ENCODE data around the gene ZNF81. TPM values are rescaled to one million over a fixed set of nuclear protein-coding genes. Genes with fewer than 3 reads are reported as not detected.
"Not testable (repeated sequence)": the region's sequence is repeated elsewhere in the genome, so short reads cannot be mapped to it uniquely, and the experiment has no call there.

ZNF81 gene
- total RNA-seq, 4 donors from 2014 or later = 5.0 to 13.4 (median 7.6) TPM

GRCh38 chrX:47936940-47937317 is 100.2 kb downstream of the ZNF81 start:
- Histone ChIP-seq H3K9me3 (no peaks in the 10 kb centered on the region), H3K27me3 (no peaks in the 10 kb centered on the region), H3K4me3 (no peak overlapping the region), H3K36me3 (no peaks in the 10 kb centered on the region), H3K27ac (no peak overlapping the region), H3K4me1 (no peaks in the 10 kb centered on the region)
- no peak for ATAC-seq
- WGBS, 2 donors (ENCODE audit: low coverage in 1 of 2) = 40 to 100% methylated on average over 1 of the region's 3 CpGs
- no peak for TF ChIP-seq POLR2A (IDR thresholded peaks at IDR 0.05)
- no peak for TF ChIP-seq POLR2AphosphoS5 (IDR thresholded peaks at IDR 0.05)
- TF ChIP-seq EP300 (IDR thresholded peaks at IDR 0.05) = no peak
- no peak for TF ChIP-seq CTCF (IDR thresholded peaks at IDR 0.05)

GRCh38 chrX:47940448-47940847 is 103.7 kb downstream of the ZNF81 start:
- 89 to 100% methylated on average over 1 to 4 of the region's 4 CpGs for WGBS, 2 donors (ENCODE audit: low coverage in 1 of 2)
- no peak overlapping the region for H3K27ac ChIP-seq
- ATAC-seq = no peak
- no peaks in the 10 kb centered on the region for H3K4me1 ChIP-seq
- no peaks in the 10 kb centered on the region for H3K36me3 ChIP-seq
- H3K9me3 ChIP-seq = no peaks in the 10 kb centered on the region
- H3K4me3 ChIP-seq = no peak overlapping the region
- no peaks in the 10 kb centered on the region for H3K27me3 ChIP-seq
- no peak for TF ChIP-seq POLR2A (IDR thresholded peaks at IDR 0.05)
- TF ChIP-seq EP300 (IDR thresholded peaks at IDR 0.05) = no peak
- TF ChIP-seq CTCF (IDR thresholded peaks at IDR 0.05) = no peak
- TF ChIP-seq POLR2AphosphoS5 (IDR thresholded peaks at IDR 0.05) = no peak

- Histone ChIP-seq H3K27me3 (no peaks in the 10 kb centered on the region), H3K4me1 (no peaks in the 10 kb centered on the region), H3K4me3 (no peak overlapping the region), H3K36me3 (no peaks in the 10 kb centered on the region), H3K27ac (no peak overlapping the region), H3K9me3 (no peaks in the 10 kb centered on the region)
- WGBS, 2 donors (ENCODE audit: low coverage in 1 of 2) = 61 to 67% methylated on average over 1 to 2 of the region's 4 CpGs
- no peak for ATAC-seq
- TF ChIP-seq CTCF (IDR thresholded peaks at IDR 0.05) = no peak
- no peak for TF ChIP-seq POLR2AphosphoS5 (IDR thresholded peaks at IDR 0.05)
- TF ChIP-seq POLR2A (IDR thresholded peaks at IDR 0.05) = no peak
- no peak for TF ChIP-seq EP300 (IDR thresholded peaks at IDR 0.05)
Measured at GRCh38 chrX:47941423-47941822, 104.7 kb downstream of the ZNF81 start.

GRCh38 chrX:47955295-47955694 is 118.6 kb downstream of the ZNF81 start:
- H3K36me3 ChIP-seq, ATAC-seq, H3K4me3 ChIP-seq, H3K9me3 ChIP-seq, H3K4me1 ChIP-seq, H3K27me3 ChIP-seq, H3K27ac ChIP-seq: not testable (repeated sequence)
- WGBS, 2 donors (ENCODE audit: low coverage in 1 of 2) = 80% methylated on average over 1 of the region's 7 CpGs; no CpG with 5 or more reads in 1 of the 2 donors

- Histone ChIP-seq H3K4me1 (no peaks in the 10 kb centered on the region), H3K27ac (no peak overlapping the region), H3K4me3 (no peak overlapping the region), H3K36me3 (no peaks in the 10 kb centered on the region), H3K9me3 (no peaks in the 10 kb centered on the region), H3K27me3 (no peaks in the 10 kb centered on the region)
- no CpG with 5 or more reads among the region's 13 CpGs for whole genome bisulfite sequencing, 2 donors (ENCODE audit: low coverage in 1 of 2)
- no peak for TF ChIP-seq EP300 (IDR thresholded peaks at IDR 0.05)
- no peak for TF ChIP-seq CTCF (IDR thresholded peaks at IDR 0.05)
- TF ChIP-seq POLR2A (IDR thresholded peaks at IDR 0.05) = no peak
- no peak for TF ChIP-seq POLR2AphosphoS5 (IDR thresholded peaks at IDR 0.05)
- no peak for ATAC-seq
Measured at GRCh38 chrX:47956016-47956415, 119.3 kb downstream of the ZNF81 start.

- H3K9me3 ChIP-seq, H3K27me3 ChIP-seq, H3K36me3 ChIP-seq, H3K27ac ChIP-seq, ATAC-seq, H3K4me1 ChIP-seq, H3K4me3 ChIP-seq: not testable (repeated sequence)
- no CpG with 5 or more reads among the region's 4 CpGs for WGBS, 2 donors (ENCODE audit: low coverage in 1 of 2)
Measured at GRCh38 chrX:47958206-47958605, 121.5 kb downstream of the ZNF81 start.

All from gastroesophageal sphincter (tissue), 4 donors.